HG03571 (cell line): Measurements from ENCODE around the gene POLR3H.
"Not testable (repeated sequence)": the region's sequence is repeated elsewhere in the genome, so short reads cannot be mapped to it uniquely, and the experiment has no call there.

ENCODE experiments used
- ATAC-seq: cut with Tn5 transposase; IDR thresholded peaks from one replicate; pipeline ENCODE4 v1.9.1; 2021; ENCODE audit not compliant: unreplicated experiment

Gene POLR3H

GRCh38 chr22:41565403-41566054, 21.3 kb upstream of the POLR3H start:
- ATAC-seq: no peak

DNA sequence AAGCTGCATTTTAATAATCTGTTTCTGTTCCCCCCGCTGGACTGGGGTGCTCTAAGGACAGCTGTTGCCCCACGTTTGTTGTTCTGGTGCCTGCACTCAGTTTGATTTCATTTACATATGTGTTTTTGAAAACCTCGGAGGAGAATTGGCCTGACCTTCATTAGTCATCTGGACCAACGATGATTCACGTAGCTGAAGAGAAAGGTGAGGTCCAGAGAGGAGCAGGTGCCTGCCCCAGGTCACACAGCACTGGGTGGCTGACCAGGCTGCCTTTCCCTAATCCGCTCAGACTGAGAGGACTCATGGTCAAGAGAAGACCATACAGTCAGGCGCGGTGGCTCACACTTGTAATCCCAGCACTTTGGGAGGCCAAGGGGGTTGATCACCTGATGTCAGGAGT, 20.3 kb upstream of the POLR3H start:
- no peak for ATAC-seq

GRCh38 chr22:41563051-41563711, 18.9 kb upstream of the POLR3H start:
- ATAC-seq: no peak

DNA sequence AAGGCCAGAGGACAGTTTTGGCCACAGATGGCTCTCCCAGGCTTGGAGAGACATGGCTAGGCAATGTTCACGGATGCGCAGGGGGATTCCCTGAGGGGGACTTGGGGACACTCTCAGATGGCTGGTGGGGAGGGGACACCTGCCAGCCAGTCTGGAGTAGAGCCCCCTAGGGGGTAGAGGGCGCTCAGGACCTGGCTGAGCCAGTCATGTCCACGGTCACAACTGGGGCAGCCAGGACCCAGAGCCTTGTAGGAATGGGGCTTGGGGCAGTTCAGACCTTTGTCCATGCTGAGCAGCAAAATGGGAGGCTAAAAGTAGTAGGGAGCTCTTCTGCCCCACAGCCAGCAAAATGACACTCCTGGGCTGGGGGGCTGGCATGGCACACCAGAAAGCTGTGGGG, 18.2 kb upstream of the POLR3H start:
- no peak for ATAC-seq

DNA sequence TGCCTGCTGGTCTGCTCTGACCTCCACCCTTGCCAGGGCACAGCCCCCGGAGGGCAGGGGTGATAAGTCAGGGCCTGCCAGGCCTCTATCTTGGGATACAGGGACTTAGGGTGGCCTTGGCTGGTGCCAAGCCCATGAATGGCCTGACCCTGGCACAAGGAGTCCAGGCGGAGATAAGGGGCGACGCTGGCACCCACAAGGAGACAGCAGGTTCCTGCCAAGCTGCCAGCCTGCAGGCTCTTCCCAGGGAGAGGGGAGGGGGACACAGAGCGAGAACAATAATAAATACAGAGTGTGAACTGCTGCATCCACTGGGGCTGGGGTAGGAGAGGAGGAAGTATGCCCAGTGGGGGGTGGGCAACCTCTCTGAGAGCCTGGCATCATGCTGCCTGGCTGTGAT, 17.5 kb upstream of the POLR3H start:
- no peak for ATAC-seq

- ATAC-seq: no peak
Measured at GRCh38 chr22:41561335-41561734, 17.1 kb upstream of the POLR3H start.

- no peak for ATAC-seq
Measured at GRCh38 chr22:41560095-41560471, 15.8 kb upstream of the POLR3H start.

- ATAC-seq: not testable (repeated sequence)
Measured at GRCh38 chr22:41558241-41558630, 14.0 kb upstream of the POLR3H start.

- no peak for ATAC-seq
Measured at GRCh38 chr22:41557401-41558240, 13.4 kb upstream of the POLR3H start.

DNA sequence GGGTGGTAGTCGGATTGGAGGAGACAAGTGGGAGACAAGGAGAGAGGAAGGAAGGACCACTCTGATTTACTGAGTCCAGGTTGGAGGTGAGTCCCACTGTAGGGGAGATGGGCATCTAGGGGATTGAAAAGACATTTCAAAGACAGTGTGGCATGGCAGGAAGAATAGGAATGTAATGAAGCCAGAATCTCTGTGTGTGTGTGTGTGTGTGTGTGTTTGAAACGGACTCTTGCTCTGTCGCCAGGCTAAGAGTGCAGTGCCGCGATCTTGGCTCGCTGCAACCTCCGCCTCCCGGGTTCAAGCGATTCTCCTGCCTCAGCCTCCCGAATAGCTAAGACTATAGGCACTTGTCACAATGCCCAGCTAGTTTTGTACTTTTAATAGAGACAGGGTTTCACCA, 12.3 kb upstream of the POLR3H start:
- no peak for ATAC-seq

GRCh38 chr22:41555325-41555982, 11.2 kb upstream of the POLR3H start:
- ATAC-seq: no peak

GRCh38 chr22:41551877-41552582, 7.8 kb upstream of the POLR3H start:
- no peak for ATAC-seq

DNA sequence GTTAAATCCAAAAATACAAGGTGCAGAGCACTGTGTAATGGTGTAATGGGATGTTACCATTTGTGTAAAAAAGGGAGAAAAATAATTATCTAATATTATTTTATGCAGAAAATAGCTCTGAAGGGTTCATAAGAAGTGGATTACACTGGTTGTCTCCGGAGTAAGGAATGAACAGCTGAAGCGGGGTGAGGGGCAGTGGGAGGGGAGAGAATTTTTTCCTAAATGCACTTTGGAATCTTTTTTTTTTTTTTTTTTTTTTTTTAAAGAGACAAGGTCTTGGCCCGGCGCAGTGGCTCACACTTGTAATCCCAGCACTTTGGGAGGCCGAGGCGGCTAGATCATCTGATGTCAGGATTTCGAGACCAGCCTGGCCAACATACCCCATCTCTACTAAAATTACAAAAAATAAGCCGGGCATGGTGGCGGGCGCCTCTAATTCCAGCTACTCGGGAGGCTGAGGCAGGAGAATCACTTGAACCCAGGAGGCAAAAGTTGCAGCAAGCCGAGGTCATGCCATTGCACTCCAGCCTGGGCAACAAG, 6.8 kb upstream of the POLR3H start:
- ATAC-seq: no peak

- ATAC-seq: no peak
Measured at GRCh38 chr22:41548830-41549211, 4.6 kb upstream of the POLR3H start.

- no peak for ATAC-seq
Measured at GRCh38 chr22:41544671-41545476, 604 bp upstream of the POLR3H start.

DNA sequence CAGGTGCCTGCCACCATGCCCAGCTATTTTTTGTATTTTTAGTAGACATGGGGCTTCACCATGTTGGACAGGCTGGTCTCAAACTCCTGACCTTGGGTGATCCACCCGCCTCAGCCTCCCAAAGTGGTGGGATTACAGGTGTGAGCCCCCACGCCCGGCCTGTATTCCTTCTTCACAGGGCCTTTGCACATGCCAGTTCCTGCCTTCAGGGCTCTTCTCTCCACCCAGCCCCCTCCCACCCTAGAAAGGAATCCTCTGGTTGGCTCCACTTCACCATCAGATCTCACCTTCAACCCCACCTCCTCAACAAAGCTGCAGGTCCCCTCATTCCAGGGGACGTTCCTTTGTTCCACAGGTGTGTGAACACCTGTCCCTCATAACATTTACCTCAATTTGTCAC, 2.0 kb downstream of the POLR3H start:
- ATAC-seq: no peak

- no peak for ATAC-seq
Measured at GRCh38 chr22:41541484-41541883, 2.8 kb downstream of the POLR3H start.

DNA sequence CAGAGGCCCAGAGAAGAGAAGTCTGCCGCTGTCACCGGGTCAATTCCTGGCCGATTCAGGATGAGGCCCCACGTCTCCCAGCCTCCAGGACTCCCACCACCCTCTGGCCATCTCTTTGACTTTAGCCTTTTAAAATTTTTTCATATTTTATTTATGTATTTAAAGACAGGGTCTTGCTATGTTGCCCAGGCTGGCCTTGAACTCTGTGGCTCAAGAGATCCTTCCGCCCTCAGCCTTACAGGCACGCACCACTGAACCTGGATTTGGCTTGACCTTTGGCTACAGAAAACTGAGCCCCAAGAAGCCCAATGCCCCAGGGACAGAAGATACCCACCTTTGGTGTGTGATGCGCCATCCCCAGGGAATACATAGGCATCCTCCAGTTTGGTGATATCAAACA, 3.9 kb downstream of the POLR3H start:
- no peak for ATAC-seq

DNA sequence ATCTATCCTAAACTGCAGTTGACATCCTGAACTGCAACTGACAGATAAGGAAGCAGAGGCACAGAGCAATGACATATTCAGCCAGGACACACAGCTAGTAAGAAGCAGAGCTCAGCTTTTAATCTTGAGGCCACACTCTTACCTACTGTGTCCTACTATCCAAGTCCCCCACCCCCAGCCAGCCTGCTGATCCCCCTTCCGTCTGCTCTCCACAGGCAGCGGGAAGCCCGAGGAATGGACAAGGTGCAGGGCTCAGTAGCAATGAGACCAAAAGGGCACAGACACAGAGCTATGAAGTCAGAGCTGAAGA, 4.3 kb downstream of the POLR3H start:
- ATAC-seq: no peak
